ENCODE results near the gene LYVE1. TPM values are rescaled to one million over a fixed set of nuclear protein-coding genes. Genes with fewer than 3 reads are reported as not detected.

LYVE1 gene
- total and polyA plus RNA-seq, 12 donors, result 29.1 to 530 (median 254) TPM

DNA sequence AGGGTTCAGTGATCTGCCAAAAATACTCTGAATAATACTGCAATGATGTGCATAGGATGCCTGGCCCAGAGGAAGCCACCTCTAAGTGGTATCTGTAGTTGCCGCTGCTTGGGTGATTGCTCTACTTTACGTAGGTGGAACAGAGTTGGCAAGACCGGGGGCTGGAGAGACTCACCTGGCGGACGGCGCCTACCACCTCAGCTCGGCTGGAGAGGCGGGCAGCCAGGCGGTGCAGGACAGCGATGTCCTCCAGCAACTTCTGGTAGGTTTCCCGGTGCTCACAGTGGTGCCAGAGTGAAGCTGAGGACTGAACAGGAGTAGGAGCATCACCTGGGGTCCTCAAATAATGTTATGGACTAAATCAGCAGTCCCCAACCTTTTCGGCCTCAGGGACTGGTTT is 34.5 kb upstream of the LYVE1 start:
- WGBS, 4 donors, result 97 to 98% (median 98%) methylated on average over 11 to 12 of the region's 12 CpGs

DNA sequence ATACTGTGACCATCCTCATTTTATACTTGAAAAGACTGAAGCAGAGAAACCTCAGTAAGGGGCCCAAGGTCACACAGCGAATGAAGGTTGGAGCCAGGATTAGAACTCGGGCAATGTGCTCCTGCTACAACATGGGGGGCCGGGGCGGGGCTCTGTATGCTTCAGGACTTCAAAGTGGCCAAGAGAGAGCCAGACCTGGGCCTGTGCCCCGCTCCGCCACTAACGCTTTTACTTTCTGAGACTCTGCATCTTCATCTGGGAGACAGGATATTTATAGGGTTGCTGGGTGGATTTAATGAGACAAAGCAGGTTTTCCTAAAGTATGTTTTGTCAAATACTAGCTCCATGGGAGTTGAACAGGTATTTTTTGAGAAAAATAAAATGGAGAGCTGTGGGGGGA is 33.9 kb upstream of the LYVE1 start:
- 78 to 88% (median 80%) methylated on average over 5 to 7 of the region's 7 CpGs for WGBS, 4 donors
- intact Hi-C loops (cut with DNase I), result no loop called here
- H3K27me3 ChIP-seq, result no peaks in the 10 kb centered on the region
- peaks cover 28 to 42% of the 10 kb centered on the region in 2 donors for H3K4me1 ChIP-seq (replicated peaks in 1 of 2)
- no peak for DNase-seq
- H3K4me3 ChIP-seq, result no peak overlapping the region
- peak overlapping the region in 3 of 5 donors; percentile 6 to 92 (median 48) for H3K27ac ChIP-seq
- no peaks in the 10 kb centered on the region for H3K36me3 ChIP-seq (replicated peaks in 1 of 2)
- H3K9me3 ChIP-seq (replicated peaks in 1 of 3), result no peaks in the 10 kb centered on the region
- TF ChIP-seq, protein P1, sequence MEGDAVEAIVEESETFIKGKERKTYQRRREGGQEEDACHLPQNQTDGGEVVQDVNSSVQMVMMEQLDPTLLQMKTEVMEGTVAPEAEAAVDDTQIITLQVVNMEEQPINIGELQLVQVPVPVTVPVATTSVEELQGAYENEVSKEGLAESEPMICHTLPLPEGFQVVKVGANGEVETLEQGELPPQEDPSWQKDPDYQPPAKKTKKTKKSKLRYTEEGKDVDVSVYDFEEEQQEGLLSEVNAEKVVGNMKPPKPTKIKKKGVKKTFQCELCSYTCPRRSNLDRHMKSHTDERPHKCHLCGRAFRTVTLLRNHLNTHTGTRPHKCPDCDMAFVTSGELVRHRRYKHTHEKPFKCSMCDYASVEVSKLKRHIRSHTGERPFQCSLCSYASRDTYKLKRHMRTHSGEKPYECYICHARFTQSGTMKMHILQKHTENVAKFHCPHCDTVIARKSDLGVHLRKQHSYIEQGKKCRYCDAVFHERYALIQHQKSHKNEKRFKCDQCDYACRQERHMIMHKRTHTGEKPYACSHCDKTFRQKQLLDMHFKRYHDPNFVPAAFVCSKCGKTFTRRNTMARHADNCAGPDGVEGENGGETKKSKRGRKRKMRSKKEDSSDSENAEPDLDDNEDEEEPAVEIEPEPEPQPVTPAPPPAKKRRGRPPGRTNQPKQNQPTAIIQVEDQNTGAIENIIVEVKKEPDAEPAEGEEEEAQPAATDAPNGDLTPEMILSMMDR (IDR thresholded peaks at IDR 0.05), result no peak
- TF ChIP-seq POLR2A (IDR thresholded peaks at IDR 0.05), result no peak

More for the DNA sequence above, 34.5 kb upstream of the LYVE1 start:
- intact Hi-C loops (cut with DNase I), result no loop called here
- H3K4me1 ChIP-seq (replicated peaks in 1 of 2), result peaks cover 29 to 47% of the 10 kb centered on the region in 2 donors
- no peaks in the 10 kb centered on the region for H3K27me3 ChIP-seq
- no peak for TF ChIP-seq POLR2A (IDR thresholded peaks at IDR 0.05)
- TF ChIP-seq, protein P1 (IDR thresholded peaks at IDR 0.05), result no peak
- DNase-seq, result no peak
- H3K36me3 ChIP-seq (replicated peaks in 1 of 2), result no peaks in the 10 kb centered on the region
- H3K9me3 ChIP-seq (replicated peaks in 1 of 3), result no peaks in the 10 kb centered on the region
- peak overlapping the region in 2 of 5 donors; percentile 92 to 96 for H3K27ac ChIP-seq
- H3K4me3 ChIP-seq, result no peak overlapping the region

- no peaks in the 10 kb centered on the region for H3K36me3 ChIP-seq (replicated peaks in 1 of 2)
- WGBS, 4 donors, result 56 to 65% (median 62%) methylated on average over 5 to 6 of the region's 6 CpGs
- peak overlapping the region in 3 of 5 donors; percentile 6 to 92 (median 48) for H3K27ac ChIP-seq
- peak in 5 of 7 donors; percentile 50 to 68 (median 60) for DNase-seq
- H3K9me3 ChIP-seq (replicated peaks in 1 of 3), result no peaks in the 10 kb centered on the region
- no peak for TF ChIP-seq POLR2A (IDR thresholded peaks at IDR 0.05)
- TF ChIP-seq, protein P1 (IDR thresholded peaks at IDR 0.05), result no peak
- intact Hi-C loops (cut with DNase I), result no loop called here
- no peaks in the 10 kb centered on the region for H3K27me3 ChIP-seq
- no peak overlapping the region for H3K4me3 ChIP-seq
- peaks cover 28 to 36% of the 10 kb centered on the region in 2 donors for H3K4me1 ChIP-seq (replicated peaks in 1 of 2)
These were observed 33.4 kb upstream of the LYVE1 start for GRCh38 chr11:10601837-10602236.

DNA sequence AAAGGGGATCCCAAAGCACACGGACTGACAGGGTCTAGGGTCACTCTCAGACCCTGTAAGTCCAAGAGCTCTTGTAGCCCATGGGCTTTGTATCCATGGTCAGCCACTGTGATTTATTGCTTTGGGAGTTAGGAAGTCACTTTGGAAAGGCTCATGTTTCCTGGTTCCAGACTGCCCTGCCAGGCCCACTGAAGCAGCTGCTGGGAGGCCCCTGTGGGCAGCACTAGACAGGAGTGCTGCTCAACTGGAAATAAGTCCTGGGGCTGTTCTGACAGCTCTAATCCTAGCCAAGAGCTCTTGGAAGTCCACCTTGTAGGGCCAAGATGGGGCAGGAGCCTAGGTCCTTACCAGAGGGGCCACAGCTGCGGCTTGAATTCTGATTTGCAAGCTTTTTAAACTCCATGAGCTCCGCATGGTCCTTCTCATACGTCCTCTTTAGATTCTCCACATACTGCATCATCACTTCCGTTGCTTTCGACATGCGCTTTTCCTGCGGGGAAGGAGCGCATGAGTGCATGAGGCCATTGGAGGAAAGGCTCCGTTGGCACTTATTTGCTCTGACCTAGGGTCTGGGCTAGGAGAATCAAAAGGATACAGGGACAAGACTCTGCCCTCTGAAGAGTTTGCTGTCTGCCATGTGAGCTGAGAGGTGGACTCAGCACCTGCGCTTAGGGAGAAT is 32.2 kb upstream of the LYVE1 start:
- no peak for DNase-seq
- no peaks in the 10 kb centered on the region for H3K36me3 ChIP-seq (replicated peaks in 1 of 2)
- H3K4me1 ChIP-seq (replicated peaks in 1 of 2), result peaks cover 28 to 31% of the 10 kb centered on the region in 2 donors
- H3K9me3 ChIP-seq (replicated peaks in 1 of 3), result no peaks in the 10 kb centered on the region
- no peaks in the 10 kb centered on the region for H3K27me3 ChIP-seq
- no peak for TF ChIP-seq POLR2A (IDR thresholded peaks at IDR 0.05)
- TF ChIP-seq, protein P1 (IDR thresholded peaks at IDR 0.05), result no peak
- intact Hi-C loops (cut with DNase I), result no loop called here
- H3K4me3 ChIP-seq, result no peak overlapping the region
- WGBS, 4 donors, result 80 to 88% (median 83%) methylated on average over 11 of the region's 11 CpGs
- peak overlapping the region in 2 of 5 donors; percentile 48 to 92 for H3K27ac ChIP-seq

Measured in adrenal gland (tissue), 12 donors.